Dendritic cell treated with granulocyte-macrophage colony-stimulating factor and Interleukin-4, amounts not matched to agents 40 ng/mL and 50 ng/mL, for 4 days (primary cell): ENCODE data around the gene PRKG1.

Source experiments
- H3K27ac Mint-ChIP-seq: one replicate; pipeline ENCODE4 v1.8.0; 2022; ENCODE audit warnings: mild to moderate bottlenecking, mixed read lengths
- H3K27me3 Mint-ChIP-seq: one replicate; pipeline ENCODE4 v1.8.0; 2022; ENCODE audit warnings: mild to moderate bottlenecking, mixed read lengths
- H3K36me3 Mint-ChIP-seq: one replicate; pipeline ENCODE4 v1.8.0; 2022; ENCODE audit warnings: low read depth, mixed read lengths
- H3K4me1 Mint-ChIP-seq: one replicate; pipeline ENCODE4 v1.8.0; 2022; ENCODE audit warnings: low read depth, mixed read lengths
- H3K4me3 Mint-ChIP-seq: one replicate; pipeline ENCODE4 v1.8.0; 2022; ENCODE audit warnings: mild to moderate bottlenecking, moderate library complexity, mixed read lengths
- H3K9me3 Mint-ChIP-seq: one replicate; pipeline ENCODE4 v1.8.0; 2022; ENCODE audit warnings: mixed read lengths
- intact Hi-C: fragments of 100-400 bp; cut with micrococcal nuclease; formaldehyde crosslinking; loops from one replicate; pipeline ENCODE4 v1.15.0; 2022

Gene PRKG1

GRCh38 chr10:51615764-51616298 lies 541.5 kb downstream of the PRKG1 start:
- H3K4me3 Mint-ChIP-seq, result no peak overlapping the region
- intact Hi-C loops, result no loop called here
- peaks cover 23% of the 10 kb centered on the region for H3K9me3 Mint-ChIP-seq
- no peak overlapping the region for H3K27ac Mint-ChIP-seq
- H3K36me3 Mint-ChIP-seq, result no peaks in the 10 kb centered on the region
- no peaks in the 10 kb centered on the region for H3K27me3 Mint-ChIP-seq
- no peaks in the 10 kb centered on the region for H3K4me1 Mint-ChIP-seq

- no peaks in the 10 kb centered on the region for H3K36me3 Mint-ChIP-seq
- H3K9me3 Mint-ChIP-seq, result peaks cover 23% of the 10 kb centered on the region
- no peak overlapping the region for H3K4me3 Mint-ChIP-seq
- no peaks in the 10 kb centered on the region for H3K4me1 Mint-ChIP-seq
- H3K27me3 Mint-ChIP-seq, result no peaks in the 10 kb centered on the region
- no peak overlapping the region for H3K27ac Mint-ChIP-seq
- intact Hi-C loops, result no loop called here
Observed at GRCh38 chr10:51617576-51618235, 543.4 kb downstream of the PRKG1 start.

- Mint-ChIP-seq H3K9me3 (peaks cover 23% of the 10 kb centered on the region), H3K27me3 (no peaks in the 10 kb centered on the region), H3K27ac (no peak overlapping the region), H3K4me3 (no peak overlapping the region), H3K4me1 (no peaks in the 10 kb centered on the region), H3K36me3 (no peaks in the 10 kb centered on the region)
- intact Hi-C loops, result no loop called here
Observed at GRCh38 chr10:51619365-51619764, 545.1 kb downstream of the PRKG1 start.

- Mint-ChIP-seq H3K4me1 (no peaks in the 10 kb centered on the region), H3K9me3 (peaks cover 23% of the 10 kb centered on the region), H3K4me3 (no peak overlapping the region), H3K27me3 (no peaks in the 10 kb centered on the region), H3K36me3 (no peaks in the 10 kb centered on the region), H3K27ac (no peak overlapping the region)
- intact Hi-C loops, result no loop called here
Observed at GRCh38 chr10:51620131-51620530, 545.8 kb downstream of the PRKG1 start.

- Mint-ChIP-seq H3K9me3 (peaks cover 8% of the 10 kb centered on the region), H3K4me1 (no peaks in the 10 kb centered on the region)
Observed at GRCh38 chr10:51624013-51624412, 549.7 kb downstream of the PRKG1 start.

GRCh38 chr10:51629934-51630639 lies 555.8 kb downstream of the PRKG1 start:
- intact Hi-C loops, result no loop called here
- Mint-ChIP-seq H3K9me3 (peaks cover 8% of the 10 kb centered on the region), H3K27ac (no peak overlapping the region), H3K4me1 (no peaks in the 10 kb centered on the region), H3K27me3 (no peaks in the 10 kb centered on the region), H3K36me3 (no peaks in the 10 kb centered on the region), H3K4me3 (no peak overlapping the region)

More at GRCh38 chr10:51624013-51624412, 549.7 kb downstream of the PRKG1 start:
- H3K27me3 Mint-ChIP-seq, result no peaks in the 10 kb centered on the region
- intact Hi-C loops, result no loop called here
- H3K27ac Mint-ChIP-seq, result no peak overlapping the region
- no peak overlapping the region for H3K4me3 Mint-ChIP-seq
- no peaks in the 10 kb centered on the region for H3K36me3 Mint-ChIP-seq

GRCh38 chr10:51630640-51631005 lies 556.3 kb downstream of the PRKG1 start:
- Mint-ChIP-seq H3K27ac (no peak overlapping the region), H3K4me3 (no peak overlapping the region), H3K36me3 (no peaks in the 10 kb centered on the region), H3K4me1 (no peaks in the 10 kb centered on the region), H3K27me3 (no peaks in the 10 kb centered on the region), H3K9me3 (peaks cover 8% of the 10 kb centered on the region)
- intact Hi-C loops, result no loop called here

GRCh38 chr10:51635436-51635835 lies 561.1 kb downstream of the PRKG1 start:
- no peak overlapping the region for H3K4me3 Mint-ChIP-seq
- intact Hi-C loops, result no loop called here
- no peaks in the 10 kb centered on the region for H3K27me3 Mint-ChIP-seq
- H3K9me3 Mint-ChIP-seq, result no peaks in the 10 kb centered on the region
- H3K36me3 Mint-ChIP-seq, result no peaks in the 10 kb centered on the region
- H3K27ac Mint-ChIP-seq, result no peak overlapping the region
- H3K4me1 Mint-ChIP-seq, result no peaks in the 10 kb centered on the region

GRCh38 chr10:51638211-51638610 lies 563.9 kb downstream of the PRKG1 start:
- H3K4me3 Mint-ChIP-seq, result no peak overlapping the region
- no peaks in the 10 kb centered on the region for H3K4me1 Mint-ChIP-seq
- no peaks in the 10 kb centered on the region for H3K36me3 Mint-ChIP-seq
- H3K9me3 Mint-ChIP-seq, result no peaks in the 10 kb centered on the region
- intact Hi-C loops, result no loop called here
- H3K27ac Mint-ChIP-seq, result no peak overlapping the region
- no peaks in the 10 kb centered on the region for H3K27me3 Mint-ChIP-seq

- Mint-ChIP-seq H3K9me3 (no peaks in the 10 kb centered on the region), H3K27ac (no peak overlapping the region), H3K27me3 (no peaks in the 10 kb centered on the region), H3K4me3 (no peak overlapping the region), H3K36me3 (no peaks in the 10 kb centered on the region), H3K4me1 (no peaks in the 10 kb centered on the region)
- intact Hi-C loops, result no loop called here
Observed at GRCh38 chr10:51638737-51639136, 564.5 kb downstream of the PRKG1 start.

GRCh38 chr10:51640120-51640819 lies 566.0 kb downstream of the PRKG1 start:
- H3K27ac Mint-ChIP-seq, result no peak overlapping the region
- no peaks in the 10 kb centered on the region for H3K27me3 Mint-ChIP-seq
- intact Hi-C loops, result no loop called here
- H3K4me1 Mint-ChIP-seq, result no peaks in the 10 kb centered on the region
- no peak overlapping the region for H3K4me3 Mint-ChIP-seq
- H3K36me3 Mint-ChIP-seq, result no peaks in the 10 kb centered on the region
- H3K9me3 Mint-ChIP-seq, result no peaks in the 10 kb centered on the region

GRCh38 chr10:51642581-51642980 lies 568.3 kb downstream of the PRKG1 start:
- Mint-ChIP-seq H3K27me3 (no peaks in the 10 kb centered on the region), H3K36me3 (no peaks in the 10 kb centered on the region), H3K4me3 (no peak overlapping the region), H3K9me3 (no peaks in the 10 kb centered on the region), H3K27ac (no peak overlapping the region), H3K4me1 (no peaks in the 10 kb centered on the region)
- intact Hi-C loops, result no loop called here

- intact Hi-C loops, result no loop called here
- Mint-ChIP-seq H3K27me3 (no peaks in the 10 kb centered on the region), H3K36me3 (no peaks in the 10 kb centered on the region), H3K9me3 (no peaks in the 10 kb centered on the region), H3K27ac (no peak overlapping the region), H3K4me3 (no peak overlapping the region), H3K4me1 (no peaks in the 10 kb centered on the region)
Observed at GRCh38 chr10:51643734-51644133, 569.4 kb downstream of the PRKG1 start.

- Mint-ChIP-seq H3K4me3 (no peak overlapping the region), H3K27me3 (no peaks in the 10 kb centered on the region), H3K27ac (no peak overlapping the region), H3K9me3 (peaks cover 9% of the 10 kb centered on the region), H3K4me1 (no peaks in the 10 kb centered on the region), H3K36me3 (no peaks in the 10 kb centered on the region)
- intact Hi-C loops, result no loop called here
Observed at GRCh38 chr10:51649064-51649463, 574.8 kb downstream of the PRKG1 start.
